GM10266 (cell line): ENCODE measurements around the gene AP2A1.

Experiments
- DNase-seq: peaks from one replicate; pipeline ENCODE4 v3.0.0; 2012; ENCODE audit errors: extremely low spot score
- TF ChIP-seq, protein P1 (sequence below): IDR thresholded peaks from 2 replicates; pipeline ENCODE4 v1.5.1; 2012; ENCODE audit warnings: mild to moderate bottlenecking, low read depth; ENCODE audit not compliant: control insufficient read depth, insufficient read depth; ENCODE audit errors: missing control alignments

Gene AP2A1

DNA sequence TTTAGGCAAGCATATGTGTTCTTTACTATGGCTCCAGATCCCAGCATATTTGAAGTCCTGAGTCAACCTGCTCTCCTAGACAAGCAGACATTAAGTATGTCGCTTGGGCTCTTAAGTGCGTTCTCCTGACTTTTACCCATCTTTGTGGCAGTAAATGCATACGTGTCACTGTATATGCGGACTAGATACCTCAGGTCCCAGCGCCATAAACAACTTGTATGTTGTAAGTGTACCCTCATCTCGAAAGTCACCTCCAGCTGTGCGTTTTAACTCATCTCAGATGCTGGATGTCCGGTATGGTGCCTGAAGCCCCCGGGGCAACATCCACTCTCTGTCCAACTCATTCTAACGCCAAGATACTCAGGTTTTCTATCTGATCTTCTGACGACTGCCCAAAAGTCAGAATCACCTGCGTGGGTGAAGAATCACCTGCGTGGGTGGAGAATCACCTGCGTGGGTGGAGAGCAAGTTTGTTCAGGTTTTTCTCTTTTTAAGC is 85.9 kb downstream of the AP2A1 start:
- TF ChIP-seq, protein P1, sequence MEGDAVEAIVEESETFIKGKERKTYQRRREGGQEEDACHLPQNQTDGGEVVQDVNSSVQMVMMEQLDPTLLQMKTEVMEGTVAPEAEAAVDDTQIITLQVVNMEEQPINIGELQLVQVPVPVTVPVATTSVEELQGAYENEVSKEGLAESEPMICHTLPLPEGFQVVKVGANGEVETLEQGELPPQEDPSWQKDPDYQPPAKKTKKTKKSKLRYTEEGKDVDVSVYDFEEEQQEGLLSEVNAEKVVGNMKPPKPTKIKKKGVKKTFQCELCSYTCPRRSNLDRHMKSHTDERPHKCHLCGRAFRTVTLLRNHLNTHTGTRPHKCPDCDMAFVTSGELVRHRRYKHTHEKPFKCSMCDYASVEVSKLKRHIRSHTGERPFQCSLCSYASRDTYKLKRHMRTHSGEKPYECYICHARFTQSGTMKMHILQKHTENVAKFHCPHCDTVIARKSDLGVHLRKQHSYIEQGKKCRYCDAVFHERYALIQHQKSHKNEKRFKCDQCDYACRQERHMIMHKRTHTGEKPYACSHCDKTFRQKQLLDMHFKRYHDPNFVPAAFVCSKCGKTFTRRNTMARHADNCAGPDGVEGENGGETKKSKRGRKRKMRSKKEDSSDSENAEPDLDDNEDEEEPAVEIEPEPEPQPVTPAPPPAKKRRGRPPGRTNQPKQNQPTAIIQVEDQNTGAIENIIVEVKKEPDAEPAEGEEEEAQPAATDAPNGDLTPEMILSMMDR, result no peak
- no peak for DNase-seq

DNA sequence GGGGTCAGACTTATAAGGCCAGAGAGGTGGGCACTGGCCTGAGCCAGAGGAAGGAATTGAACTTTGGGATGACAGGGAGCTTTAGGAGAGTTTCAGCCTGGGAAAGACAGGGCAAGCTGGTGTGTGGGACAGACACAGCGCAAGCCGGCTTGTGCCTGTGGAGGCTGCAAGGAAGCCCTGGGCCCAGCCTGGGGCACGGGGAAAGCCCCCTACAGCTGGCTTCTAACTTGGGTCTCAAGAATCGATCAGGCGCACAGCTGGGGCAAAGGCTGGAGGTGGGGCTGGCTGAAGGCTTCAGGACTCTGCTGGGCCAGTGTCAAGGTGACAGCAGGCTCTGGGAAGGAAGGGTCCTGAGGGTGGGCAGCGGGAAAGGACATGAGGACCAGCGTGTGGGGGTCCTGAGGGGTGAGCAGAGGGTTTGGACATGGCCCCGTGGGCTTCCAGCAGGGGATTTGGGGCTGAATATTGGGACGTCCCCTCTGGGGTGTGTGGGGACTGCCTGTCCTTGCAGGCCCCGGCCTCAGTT is 87.1 kb downstream of the AP2A1 start:
- TF ChIP-seq, protein P1, result no peak
- DNase-seq, result no peak

DNA sequence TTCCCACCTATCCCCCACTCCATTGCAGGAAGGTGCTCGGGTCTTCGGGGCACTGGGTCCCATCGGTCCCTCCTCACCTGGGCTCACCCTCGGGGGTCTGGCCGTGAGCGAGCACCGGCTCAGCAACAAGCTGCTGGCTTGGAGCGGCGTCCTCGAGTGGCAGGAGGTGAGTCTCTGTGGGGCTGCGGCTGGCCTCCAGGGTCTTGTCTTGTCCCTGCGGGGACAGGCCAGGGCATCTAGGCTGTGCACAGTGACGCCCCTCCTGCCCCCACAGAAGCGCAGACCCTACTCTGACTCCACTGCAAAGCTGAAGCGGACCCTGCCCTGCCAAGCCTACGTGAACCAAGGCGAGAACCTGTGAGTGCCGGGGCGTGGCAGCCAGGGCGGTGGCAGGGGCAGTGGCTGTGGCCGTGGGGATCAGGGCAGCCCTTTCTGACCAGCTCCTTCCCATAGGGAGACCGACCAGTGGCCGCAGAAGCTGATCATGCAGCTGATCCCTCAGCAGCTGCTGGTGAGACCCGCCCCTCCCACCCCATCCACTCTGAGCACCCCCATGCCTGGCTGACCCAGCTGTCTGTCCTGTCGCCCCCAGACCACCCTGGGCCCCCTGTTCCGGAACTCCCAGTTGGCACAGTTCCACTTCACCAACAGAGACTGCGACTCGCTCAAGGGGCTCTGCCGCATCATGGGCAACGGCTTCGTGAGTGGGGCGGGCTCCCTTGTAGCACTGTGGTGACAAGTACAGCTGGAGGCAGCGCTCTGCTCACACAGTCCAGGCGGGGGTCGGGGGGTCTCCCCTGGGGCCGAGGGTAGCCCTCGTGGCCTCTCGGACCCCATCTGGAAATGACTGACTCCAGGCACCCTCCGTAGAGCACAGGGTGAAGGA is 87.8 kb downstream of the AP2A1 start:
- TF ChIP-seq, protein P1, result no peak

DNA sequence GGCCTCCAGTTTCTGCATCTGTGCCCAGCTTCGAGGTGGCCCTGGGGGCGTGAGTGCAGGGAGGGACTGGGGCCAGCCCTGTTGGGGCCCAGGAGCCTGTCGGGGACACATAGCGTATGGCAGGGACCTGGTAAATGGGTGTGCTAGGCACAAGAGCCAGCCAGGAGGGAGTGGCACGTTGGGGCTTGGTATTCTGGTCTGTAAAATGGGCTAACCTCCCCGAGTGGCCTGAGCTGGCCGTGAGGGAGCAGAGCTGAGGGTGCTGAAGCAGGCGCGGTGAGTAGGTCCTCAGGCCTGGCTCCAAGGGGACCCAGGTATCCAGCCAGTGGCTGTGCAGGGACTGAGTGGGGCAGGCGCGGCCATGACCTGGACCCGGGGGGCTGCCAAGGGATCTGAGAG is 88.5 kb downstream of the AP2A1 start:
- TF ChIP-seq, protein P1, result no peak
- DNase-seq, result no peak

More for the DNA sequence above, 87.8 kb downstream of the AP2A1 start:
- no peak for DNase-seq

DNA sequence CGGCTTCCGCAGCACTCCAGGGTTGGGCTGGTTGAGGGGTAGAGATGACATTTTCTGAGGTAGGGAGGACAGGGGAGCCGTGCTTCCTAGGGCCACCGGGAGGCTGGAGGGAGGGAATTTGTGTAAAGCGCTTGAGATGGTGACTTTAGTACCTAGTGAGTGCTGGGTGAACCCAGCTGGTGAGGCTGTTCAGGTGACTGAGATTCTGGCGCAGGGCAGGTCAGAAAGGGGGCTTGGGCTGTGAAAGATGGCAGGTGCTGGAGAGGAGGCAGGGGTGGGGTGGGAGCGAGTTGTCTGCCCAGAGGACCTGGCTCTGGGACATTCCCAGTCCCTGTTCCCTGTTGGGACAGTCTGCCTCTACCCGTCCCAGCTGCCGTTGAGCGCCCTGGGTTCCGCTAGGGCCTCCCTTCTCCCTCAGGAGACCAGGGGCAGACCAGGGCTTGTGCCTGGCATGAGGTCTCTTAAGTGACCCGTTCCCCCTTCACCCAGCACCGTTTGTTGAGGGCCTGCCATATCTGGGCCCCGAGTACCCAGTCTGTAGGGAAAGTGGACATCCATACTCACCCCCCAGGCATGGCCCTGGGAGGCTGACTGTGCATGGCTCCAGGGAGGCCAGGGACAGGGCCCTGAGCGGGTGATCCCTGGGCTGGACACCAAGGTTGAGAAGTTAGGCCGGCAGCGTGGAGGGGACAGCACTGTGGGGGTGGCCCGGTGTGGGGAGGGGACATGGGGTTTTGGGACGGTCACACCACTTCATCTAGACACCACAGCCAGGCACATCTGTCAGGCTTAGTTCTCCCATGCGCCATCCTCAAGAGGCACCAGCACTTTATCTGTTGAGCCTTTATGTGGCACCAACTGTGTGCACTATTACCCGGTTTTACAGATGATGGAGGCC is 89.1 kb downstream of the AP2A1 start:
- DNase-seq, result no peak
- TF ChIP-seq, protein P1, result no peak

DNA sequence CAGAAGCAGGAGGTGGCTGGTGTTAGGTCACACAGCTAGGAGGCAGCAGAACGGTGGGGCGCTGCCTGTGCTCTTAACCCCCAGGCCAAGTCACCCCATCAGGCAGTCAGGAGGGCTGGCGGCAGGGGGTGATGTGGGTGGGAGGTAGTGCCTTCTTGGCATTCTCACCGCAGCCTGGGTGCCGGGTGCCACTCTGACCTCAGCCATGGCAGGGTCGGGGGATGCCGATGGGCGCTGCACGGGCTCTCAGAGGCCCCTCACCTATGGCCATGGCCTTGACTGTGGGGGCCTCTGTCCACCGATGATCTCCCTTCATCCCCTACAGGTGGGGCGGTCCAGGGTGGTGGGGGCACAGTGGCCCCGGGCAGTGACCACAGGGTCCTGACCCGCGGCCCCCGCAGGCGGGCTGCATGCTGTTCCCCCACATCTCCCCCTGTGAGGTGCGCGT is 89.8 kb downstream of the AP2A1 start:
- DNase-seq, result no peak
- TF ChIP-seq, protein P1, result no peak
